ENCODE results near the gene DYTN.

Gene DYTN

GRCh38 chr2:206698811-206699210 lies 19.4 kb downstream of the DYTN start:
- DNase-seq, result no peak

- no peak for DNase-seq
These were observed 21.3 kb downstream of the DYTN start for GRCh38 chr2:206696910-206697309.

GRCh38 chr2:206693399-206694137 lies 24.6 kb downstream of the DYTN start:
- DNase-seq, result peak; percentile 18 to 74

GRCh38 chr2:206692971-206693370 lies 25.2 kb downstream of the DYTN start:
- DNase-seq, result no peak

- no peak for DNase-seq
These were observed 29.2 kb downstream of the DYTN start for GRCh38 chr2:206688990-206689389.

- no peak for DNase-seq
These were observed 29.7 kb downstream of the DYTN start for GRCh38 chr2:206688453-206688852.

- no peak for DNase-seq
These were observed 34.6 kb downstream of the DYTN start for GRCh38 chr2:206683546-206683945.

GRCh38 chr2:206670531-206671319 lies 47.5 kb downstream of the DYTN start:
- DNase-seq, result no peak

- no peak for DNase-seq
These were observed 52.9 kb downstream of the DYTN start for GRCh38 chr2:206665251-206665650.

GRCh38 chr2:206657087-206657486 lies 61.1 kb downstream of the DYTN start:
- no peak for DNase-seq

GRCh38 chr2:206647985-206648384 lies 70.2 kb downstream of the DYTN start:
- no peak for DNase-seq

- DNase-seq, result peak in 1 of 2 experiments; percentile 46
These were observed 75.8 kb downstream of the DYTN start, which contains the start of gene FAM237A for GRCh38 chr2:206642075-206643025. FAM237A (plus strand) TSS chr2:206642487; CDS start chr2:206644237, 1,750 bp downstream.

GRCh38 chr2:206641226-206641625 lies 77.0 kb downstream of the DYTN start:
- DNase-seq, result no peak

GRCh38 chr2:206639636-206640035 lies 78.6 kb downstream of the DYTN start:
- no peak for DNase-seq

- DNase-seq, result no peak
These were observed 83.2 kb downstream of the DYTN start for GRCh38 chr2:206635015-206635414.

- peak in 1 of 2 experiments; percentile 9 for DNase-seq
These were observed 86.9 kb downstream of the DYTN start for GRCh38 chr2:206631340-206631739.

GRCh38 chr2:206627632-206628031 lies 90.6 kb downstream of the DYTN start:
- DNase-seq, result peak; percentile 45 to 84

GRCh38 chr2:206626108-206626507 lies 92.1 kb downstream of the DYTN start:
- DNase-seq, result no peak

GRCh38 chr2:206619011-206619410 lies 99.2 kb downstream of the DYTN start:
- no peak for DNase-seq

GRCh38 chr2:206616151-206616550 lies 102.0 kb downstream of the DYTN start:
- DNase-seq, result no peak

- no peak for DNase-seq
These were observed 102.6 kb downstream of the DYTN start for GRCh38 chr2:206615417-206616089.

- no peak for DNase-seq
These were observed 103.4 kb downstream of the DYTN start for GRCh38 chr2:206614811-206615210.

Measured in NCI-H524 (cell line).